ENCODE results near the gene RNF123.

Gene RNF123

GRCh38 chr3:49745986-49746385 is 56.6 kb downstream of the RNF123 start:
- TF ChIP-seq FOXP2 (optimal IDR thresholded peaks at IDR 0.05; ENCODE audit: borderline replicate concordance, extremely low read depth, extremely low read length, insufficient read depth) (no peak), REST (IDR thresholded peaks at IDR 0.05; ENCODE audit: insufficient read depth in 1 of 2, low read depth in 2 of 2, low read length in 2 of 2) (no peak), TAF1 (IDR thresholded peaks at IDR 0.05; ENCODE audit: borderline replicate concordance, insufficient read depth, low read length) (no peak), POLR2AphosphoS5 (IDR thresholded peaks at IDR 0.05; ENCODE audit: low read depth, low read length) (no peak), SIN3A (IDR thresholded peaks at IDR 0.05; ENCODE audit: borderline replicate concordance, insufficient read depth, low read length) (no peak)

GRCh38 chr3:49747792-49748480 is 58.6 kb downstream of the RNF123 start:
- no peak for TF ChIP-seq TAF1 (IDR thresholded peaks at IDR 0.05; ENCODE audit: borderline replicate concordance, insufficient read depth, low read length)
- TF ChIP-seq FOXP2 (optimal IDR thresholded peaks at IDR 0.05; ENCODE audit: borderline replicate concordance, extremely low read depth, extremely low read length, insufficient read depth) = no peak
- TF ChIP-seq SIN3A (IDR thresholded peaks at IDR 0.05; ENCODE audit: borderline replicate concordance, insufficient read depth, low read length) = no peak
- no peak for TF ChIP-seq POLR2AphosphoS5 (IDR thresholded peaks at IDR 0.05; ENCODE audit: low read depth, low read length)
- TF ChIP-seq REST (IDR thresholded peaks at IDR 0.05; ENCODE audit: insufficient read depth in 1 of 2, low read depth in 2 of 2, low read length in 2 of 2) = no peak

- no peak for TF ChIP-seq POLR2AphosphoS5 (IDR thresholded peaks at IDR 0.05; ENCODE audit: low read depth, low read length)
- no peak for TF ChIP-seq FOXP2 (optimal IDR thresholded peaks at IDR 0.05; ENCODE audit: borderline replicate concordance, extremely low read depth, extremely low read length, insufficient read depth)
- TF ChIP-seq REST (IDR thresholded peaks at IDR 0.05; ENCODE audit: insufficient read depth in 1 of 2, low read depth in 2 of 2, low read length in 2 of 2) = no peak
- no peak for TF ChIP-seq TAF1 (IDR thresholded peaks at IDR 0.05; ENCODE audit: borderline replicate concordance, insufficient read depth, low read length)
- no peak for TF ChIP-seq SIN3A (IDR thresholded peaks at IDR 0.05; ENCODE audit: borderline replicate concordance, insufficient read depth, low read length)
Observed at GRCh38 chr3:49750056-49750455, 60.7 kb downstream of the RNF123 start.

GRCh38 chr3:49751501-49751900 is 62.1 kb downstream of the RNF123 start:
- TF ChIP-seq REST (IDR thresholded peaks at IDR 0.05; ENCODE audit: insufficient read depth in 1 of 2, low read depth in 2 of 2, low read length in 2 of 2) (no peak), FOXP2 (optimal IDR thresholded peaks at IDR 0.05; ENCODE audit: borderline replicate concordance, extremely low read depth, extremely low read length, insufficient read depth) (no peak), SIN3A (IDR thresholded peaks at IDR 0.05; ENCODE audit: borderline replicate concordance, insufficient read depth, low read length) (no peak), TAF1 (IDR thresholded peaks at IDR 0.05; ENCODE audit: borderline replicate concordance, insufficient read depth, low read length) (no peak), POLR2AphosphoS5 (IDR thresholded peaks at IDR 0.05; ENCODE audit: low read depth, low read length) (no peak)

Data from PFSK-1 (cell line).